H1 (cell line): ENCODE measurements around the gene CNTD1. TPM values are rescaled to one million over a fixed set of nuclear protein-coding genes. Genes with fewer than 3 reads are reported as not detected.

Experiments used
- CTCF ChIA-PET: fragments of 300-600 bp; sonication (Branson Sonifier 250); formaldehyde crosslinking; loops from one replicate; lab custom pipeline; 2021; ENCODE audit not compliant: partially characterized antibody; lab: Charles Lee
- POLR2A ChIA-PET: fragments of 300-600 bp; sonication (Branson Sonifier 250); formaldehyde crosslinking; loops from one replicate; lab custom pipeline; 2021; ENCODE audit warnings: inconsistent platforms; ENCODE audit not compliant: partially characterized antibody; lab: Charles Lee
- DNase-seq, 2 experiments: peaks; one replicate each; pipeline versions ENCODE4 v3.0.0 to v3.0.0-alpha.2; 2010 to 2022; ENCODE audit warnings: low spot score in 2 of 2, low read depth in 1 of 2, mixed read lengths in 1 of 2
- FAIRE-seq: peaks from 2 replicates; lab custom pipeline; 2011; peaks lifted over from hg19 to GRCh38; lab: Jason Lieb, UNC
- H2AFZ ChIP-seq: 2 replicates; pipeline ENCODE4 v1.8.1; 2012; ENCODE audit warnings: low read length, inconsistent platforms
- H2AK5ac ChIP-seq: 2 replicates; pipeline ENCODE4 v1.6.1; 2013; ENCODE audit warnings: low read depth, low read length
- H2BK120ac ChIP-seq: replicated peaks from 2 replicates; pipeline ENCODE3; 2013; ENCODE audit warnings: low read depth, low read length, inconsistent platforms
- H2BK12ac ChIP-seq: 2 replicates; pipeline ENCODE4 v1.6.1; 2013; ENCODE audit warnings: low read depth, low read length
- H2BK15ac ChIP-seq: 2 replicates; pipeline ENCODE4 v1.6.1; 2013; ENCODE audit warnings: low read length
- H2BK20ac ChIP-seq: 2 replicates; pipeline ENCODE4 v1.6.1; 2013; ENCODE audit warnings: low read length
- H2BK5ac ChIP-seq: 2 replicates; pipeline ENCODE4 v1.6.1; 2013; ENCODE audit warnings: low read depth, low read length
- H3K14ac ChIP-seq: 2 replicates; pipeline ENCODE4 v1.6.1; 2013; ENCODE audit warnings: inconsistent platforms; ENCODE audit not compliant: insufficient read length
- H3K18ac ChIP-seq: 2 replicates; pipeline ENCODE4 v1.6.1; 2013; ENCODE audit warnings: low read length; ENCODE audit errors: extremely low read depth
- H3K23ac ChIP-seq: 2 replicates; pipeline ENCODE4 v1.6.1; 2013; ENCODE audit warnings: inconsistent platforms; ENCODE audit not compliant: insufficient read length
- H3K23me2 ChIP-seq: 2 replicates; pipeline ENCODE4 v1.6.1; 2013; ENCODE audit warnings: low read depth, low read length
- H3K27ac ChIP-seq: 2 replicates; pipeline ENCODE4 v1.6.1; 2011; ENCODE audit warnings: low read depth, low read length, inconsistent platforms
- H3K27me3 ChIP-seq, 4 experiments: replicated peaks in 1 of 4; 1 replicate in 1 of 4; 2 replicates in 3 of 4; pipeline versions ENCODE4 v1.6.1 to v1.8.1; 2011 to 2013; ENCODE audit warnings: low read length in 3 of 4, mild to moderate bottlenecking in 3 of 4, inconsistent platforms in 2 of 4, mixed read lengths in 2 of 4, moderate library complexity in 1 of 4; ENCODE audit not compliant: control insufficient read depth in 3 of 4, insufficient read depth in 3 of 4; ENCODE audit errors: extremely low read depth in 1 of 4
- H3K36me3 ChIP-seq, 4 experiments: 2 replicates each; pipeline versions ENCODE4 v1.6.1 to v1.8.1; 2011 to 2013; ENCODE audit warnings: mild to moderate bottlenecking in 4 of 4, low read length in 3 of 4, moderate library complexity in 2 of 4, control low read depth in 1 of 4, inconsistent platforms in 1 of 4; ENCODE audit not compliant: insufficient read depth in 4 of 4, control insufficient read depth in 2 of 4
- H3K4ac ChIP-seq: replicated peaks from 2 replicates; pipeline ENCODE3; 2013; ENCODE audit warnings: low read length, low read depth, mixed read lengths, inconsistent platforms; ENCODE audit not compliant: insufficient read length
- H3K4me1 ChIP-seq, 4 experiments: replicated peaks in 1 of 4; 1 replicate in 1 of 4; 2 replicates in 3 of 4; pipeline versions ENCODE4 v1.6.1 to v1.8.1; 2011 to 2013; ENCODE audit warnings: low read length in 3 of 4, inconsistent platforms in 2 of 4, mixed read lengths in 1 of 4; ENCODE audit not compliant: insufficient read depth in 4 of 4, control insufficient read depth in 3 of 4
- H3K4me2 ChIP-seq, 2 experiments: 2 replicates each; pipeline versions ENCODE4 v1.6.1 to v1.8.1; 2011 to 2013; ENCODE audit warnings: low read depth in 2 of 2, low read length in 2 of 2, control low read depth in 1 of 2, inconsistent platforms in 1 of 2, mild to moderate bottlenecking in 1 of 2; ENCODE audit not compliant: insufficient read depth in 1 of 2
- H3K4me3 ChIP-seq, 4 experiments: fragments of 200-600, 300-600 bp in 1 of 4; sonication (generic), shearing (Covaris generic), sonication (Bioruptor Twin) in 1 of 4; 2 replicates each; pipeline versions ENCODE4 v1.5.1 to v1.8.1; 2011 to 2016; ENCODE audit warnings: low read length in 4 of 4, low read depth in 3 of 4, control low read depth in 2 of 4, inconsistent platforms in 2 of 4, mild to moderate bottlenecking in 2 of 4, mixed read lengths in 1 of 4, moderate library complexity in 1 of 4; ENCODE audit not compliant: insufficient read depth in 2 of 4; ENCODE audit errors: extremely low read depth in 1 of 4
- H3K56ac ChIP-seq: replicated peaks from 2 replicates; pipeline ENCODE3; 2013; ENCODE audit warnings: low read depth, mild to moderate bottlenecking, mixed read lengths, low read length, inconsistent platforms; ENCODE audit not compliant: insufficient read length
- H3K79me1 ChIP-seq: 2 replicates; pipeline ENCODE4 v1.6.1; 2013; ENCODE audit warnings: low read depth, low read length, control low read depth
- H3K79me2 ChIP-seq, 2 experiments: 2 replicates each; pipeline versions ENCODE4 v1.6.1 to v1.8.1; 2012 to 2013; ENCODE audit warnings: low read length in 2 of 2, mild to moderate bottlenecking in 2 of 2, inconsistent platforms in 1 of 2; ENCODE audit not compliant: insufficient read depth in 2 of 2, control insufficient read depth in 1 of 2
- H3K9ac ChIP-seq, 4 experiments: replicated peaks in 1 of 4; 1 replicate in 1 of 4; 2 replicates in 3 of 4; pipeline versions ENCODE4 v1.6.1 to v1.8.1; 2011 to 2013; ENCODE audit warnings: low read depth in 3 of 4, low read length in 3 of 4, control low read depth in 2 of 4, mild to moderate bottlenecking in 2 of 4, moderate library complexity in 2 of 4, inconsistent platforms in 1 of 4; ENCODE audit errors: extremely low read depth in 1 of 4
- H3K9me3 ChIP-seq, 2 experiments: 2 replicates each; pipeline versions ENCODE4 v1.6.1 to v1.8.1; 2012 to 2013; ENCODE audit warnings: mild to moderate bottlenecking in 2 of 2, moderate library complexity in 2 of 2, control low read depth in 1 of 2, inconsistent platforms in 1 of 2, low read depth in 1 of 2, low read length in 1 of 2, mixed read lengths in 1 of 2; ENCODE audit not compliant: insufficient read depth in 2 of 2
- H4K20me1 ChIP-seq, 2 experiments: replicated peaks in 1 of 2; 2 replicates each; pipeline versions ENCODE3 to v1.8.1; 2011 to 2013; ENCODE audit warnings: inconsistent platforms in 2 of 2, low read length in 2 of 2, mild to moderate bottlenecking in 1 of 2; ENCODE audit not compliant: insufficient read depth in 2 of 2, control insufficient read depth in 1 of 2
- H4K5ac ChIP-seq: 2 replicates; pipeline ENCODE4 v1.6.1; 2013; ENCODE audit warnings: low read length, low read depth, mixed read lengths, inconsistent platforms; ENCODE audit not compliant: insufficient read length
- H4K8ac ChIP-seq: 2 replicates; pipeline ENCODE4 v1.8.0; 2013; ENCODE audit warnings: mild to moderate bottlenecking, moderate library complexity, low read length, inconsistent platforms; ENCODE audit not compliant: insufficient read depth; ENCODE audit errors: extremely low read depth
- H4K91ac ChIP-seq: replicated peaks from 2 replicates; pipeline ENCODE3; 2013; ENCODE audit warnings: low read length, mixed read lengths, inconsistent platforms; ENCODE audit not compliant: insufficient read length
- BACH1 ChIP-seq: IDR thresholded peaks from 2 replicates; pipeline ENCODE4 v1.6.1; 2012; ENCODE audit warnings: low read length, improper control_type of control experiment
- BCL11A ChIP-seq, 2 experiments: IDR thresholded peaks; one replicate each; pipeline ENCODE4 v1.6.1; 2011; ENCODE audit warnings: low read depth in 2 of 2, low read length in 2 of 2, mild to moderate bottlenecking in 2 of 2
- BRCA1 ChIP-seq: IDR thresholded peaks from 2 replicates; pipeline ENCODE4 v1.6.1; 2012; ENCODE audit warnings: low read depth, low read length, improper control_type of control experiment
- CBX5 ChIP-seq: fragments of 300-800, 300-1000 bp; sonication (generic); IDR thresholded peaks from 2 replicates; pipeline ENCODE4 v1.7.1; 2016; ENCODE audit warnings: antibody characterized with exemption, low read length, low read depth
- EP300 ChIP-seq, 2 experiments: IDR thresholded peaks; 1 replicate in 1 of 2; 2 replicates in 1 of 2; pipeline ENCODE4 v1.6.1; 2011 to 2012; ENCODE audit warnings: low read depth in 2 of 2, low read length in 2 of 2, mild to moderate bottlenecking in 2 of 2, borderline replicate concordance in 1 of 2, inconsistent platforms in 1 of 2, moderate library complexity in 1 of 2
- FOSL1 ChIP-seq: IDR thresholded peaks from 2 replicates; pipeline ENCODE4 v1.6.1; 2011; ENCODE audit warnings: mild to moderate bottlenecking, low read depth, low read length, moderate library complexity; ENCODE audit not compliant: insufficient read depth
- JUN ChIP-seq: IDR thresholded peaks from 2 replicates; pipeline ENCODE4 v1.6.1; 2011; ENCODE audit warnings: low read depth, mild to moderate bottlenecking, improper control_type of control experiment, low read length
- KDM1A ChIP-seq: fragments of 200-600, 300-600 bp; sonication (generic); IDR thresholded peaks from 2 replicates; pipeline ENCODE4 v1.7.1; 2016; ENCODE audit warnings: mild to moderate bottlenecking, low read length, borderline replicate concordance
- MAFK ChIP-seq: IDR thresholded peaks from 2 replicates; pipeline ENCODE4 v1.6.1; 2012; ENCODE audit warnings: low read depth, mild to moderate bottlenecking, improper control_type of control experiment, low read length
- PHF8 ChIP-seq: fragments of 200-600 bp; sonication (generic); conservative IDR thresholded peaks from 2 replicates; pipeline ENCODE4 v1.7.1; 2012; ENCODE audit warnings: low read depth, mild to moderate bottlenecking, inconsistent platforms, low read length, moderate library complexity
- RXRA ChIP-seq: IDR thresholded peaks from 2 replicates; pipeline ENCODE4 v1.6.1; 2011; ENCODE audit warnings: low read depth, mild to moderate bottlenecking, low read length, moderate library complexity; ENCODE audit not compliant: insufficient read depth
- TBP ChIP-seq: IDR thresholded peaks from 2 replicates; pipeline ENCODE4 v1.6.1; 2011; ENCODE audit warnings: low read depth, low read length, improper control_type of control experiment
- USF2 ChIP-seq: IDR thresholded peaks from 2 replicates; pipeline ENCODE4 v1.6.1; 2011; ENCODE audit warnings: low read length, improper control_type of control experiment
- WGBS, 2 experiments: shearing (Covaris generic) in 1 of 2; methylation state at CpG; one replicate each; pipeline versions ENCODE4 v1.1.6 to v1.1.7; 2013 to 2015; ENCODE audit warnings: low lambda C conversion rate in 2 of 2, mixed read lengths in 2 of 2, inconsistent platforms in 1 of 2, low coverage in 1 of 2, missing lambda C conversion rate in 1 of 2; ENCODE audit not compliant: insufficient replicate concordance in 2 of 2, insufficient coverage in 1 of 2, insufficient read length in 1 of 2; ENCODE audit errors: extremely low coverage in 1 of 2, missing lambda C conversion rate in 1 of 2; 5-methylcytosine and 5-hydroxymethylcytosine counted together
- polyA plus RNA-seq, 7 experiments: library from polyadenylated mRNA; depleted of rRNA in 3 of 7; stranded (reverse) in 5 of 7; unstranded in 2 of 7; fragments of >200 nt in 5 of 7; fragments of 200-250 nt in 2 of 7; gene quantifications; 1 replicate in 5 of 7; 2 replicates in 1 of 7; 4 replicates in 1 of 7; pipeline versions ENCODE4 v1.2.1 to v1.2.3, GENCODE V29; 2011 to 2013; ENCODE audit warnings: missing spikeins in 2 of 7, mixed read lengths in 2 of 7
- total RNA-seq: library from RNA; stranded (reverse); fragmentation: NEBNext Ultra II Directional; extraction: Animal tissue kit (Norgen Biotek cat#: 25700); gene quantifications from 2 replicates; pipeline ENCODE4 v1.2.1, GENCODE V29; 2021

CNTD1 gene
- total and polyA plus RNA-seq, 2 of the 8 experiments (the other 6 are each of a cell fraction or from before 2014, with no cell fraction given), result not detected

- no peak overlapping the region for H4K8ac ChIP-seq
- no peaks in the 10 kb centered on the region for H3K79me1 ChIP-seq
- H3K79me2 ChIP-seq, result peaks cover 0 to 1% of the 10 kb centered on the region in 2 experiments; a peak in 2 of 4 replicates
- H2AK5ac ChIP-seq, result no peak overlapping the region
- H3K23me2 ChIP-seq, result no peaks in the 10 kb centered on the region
- no peak overlapping the region for H3K9ac ChIP-seq
- peaks cover 0 to 8% (median 0%) of the 10 kb centered on the region in 4 experiments; a peak in 1 of 7 replicates for H3K27me3 ChIP-seq
- no peak overlapping the region for H3K14ac ChIP-seq
- H2BK15ac ChIP-seq, result no peak overlapping the region
- no peaks in the 10 kb centered on the region for H3K9me3 ChIP-seq
- DNase-seq (no peak), FAIRE-seq (no peak)
- WGBS, 2 experiments, result 89% methylated on average over 5 of the region's 5 CpGs; no CpG with 5 or more reads in 1 of the 2 experiments
- H3K4me2 ChIP-seq, result no peak overlapping the region
- no peak overlapping the region for H3K18ac ChIP-seq
- H4K91ac ChIP-seq, result no peak overlapping the region
- H4K5ac ChIP-seq, result no peak overlapping the region
- no peak overlapping the region for H2BK20ac ChIP-seq
- no peaks in the 10 kb centered on the region for H3K36me3 ChIP-seq
- no peak overlapping the region for H2BK12ac ChIP-seq
- H3K27ac ChIP-seq, result no peak overlapping the region
- H2AFZ ChIP-seq, result no peak overlapping the region
- peaks cover 0 to 3% (median under 1%) of the 10 kb centered on the region in 4 experiments; a peak in 3 of 7 replicates for H3K4me1 ChIP-seq
- no peak overlapping the region for H3K4ac ChIP-seq
- no peak overlapping the region for H3K56ac ChIP-seq
- peaks cover 0 to 2% of the 10 kb centered on the region in 2 experiments for H4K20me1 ChIP-seq
- no peak overlapping the region for H2BK5ac ChIP-seq
- CTCF ChIA-PET, result interaction anchor here (1.0 kb wide), 1 partner anchor 49 kb away, joined by 4 read pairs; no protein-coding TSS in a partner anchor
- no peak overlapping the region for H3K23ac ChIP-seq
- POLR2A ChIA-PET, result interaction anchor here (1.2 to 1.5 kb wide), 2 partner anchors 10 to 12 kb away, joined by 5 to 7 read pairs; partner anchors contain the start of gene WNK4
- no peak overlapping the region for H2BK120ac ChIP-seq
- no peak overlapping the region for H3K4me3 ChIP-seq
- TF ChIP-seq MAFK (no peak), EP300 (IDR thresholded peaks at IDR 0.05; ENCODE audit: borderline replicate concordance in 1 of 2, low read depth in 2 of 2, low read length in 2 of 2) (no peak), PHF8 (no peak), BCL11A (IDR thresholded peaks at IDR 0.05; ENCODE audit: low read depth in 2 of 2, low read length in 2 of 2) (no peak), USF2 (no peak), TBP (no peak), RXRA (no peak), JUN (no peak), BRCA1 (no peak), KDM1A (no peak), CBX5 (no peak), FOSL1 (no peak), BACH1 (no peak)
Observed at GRCh38 chr17:42792545-42792944, 6.1 kb upstream of the CNTD1 start.
